ENCODE measurements around the gene TFIP11.

TFIP11 gene

DNA sequence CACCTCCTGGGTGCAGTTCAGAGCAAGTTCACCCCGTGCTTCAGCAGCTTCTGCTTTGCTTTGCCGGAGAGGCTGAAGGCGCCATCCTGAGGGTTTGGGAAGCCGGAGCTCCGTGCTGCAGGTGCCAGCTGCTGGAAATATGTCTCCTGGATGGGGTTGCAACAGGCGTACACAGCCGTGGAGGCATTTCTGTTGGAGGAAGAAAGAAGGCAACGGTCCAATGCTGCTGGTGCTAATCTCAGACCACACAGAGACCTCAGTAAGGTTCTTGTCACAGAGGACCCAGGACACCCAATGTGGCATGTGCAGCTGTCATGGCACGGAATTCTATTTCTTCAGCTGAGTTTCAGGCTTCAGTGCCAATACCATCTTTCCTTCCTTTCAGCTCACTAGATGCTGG is 59.1 kb downstream of the TFIP11 start:
- ChIA-PET CTCF (interaction anchor here (1.4 to 2.9 kb wide), 2 partner anchors 8 to 10 kb away, joined by 4 to 24 read pairs; no protein-coding TSS in a partner anchor), POLR2A (interaction anchor here (0.6 kb wide), 1 partner anchor 11 kb away, joined by 6 read pairs; no protein-coding TSS in a partner anchor)
- Histone ChIP-seq H3K4me1 (ENCODE audit: control insufficient read depth, insufficient read depth, low read length) (no peaks in the 10 kb centered on the region), H3K27ac (ENCODE audit: extremely low read depth, low read depth, low read length) (no peak overlapping the region), H3K9me3 (ENCODE audit: control insufficient read depth, insufficient read depth, low read depth, low read length) (no peaks in the 10 kb centered on the region), H3K4me3 (ENCODE audit: low read depth, low read length) (no peak overlapping the region), H3K36me3 (ENCODE audit: control insufficient read depth in 2 of 2, insufficient read depth in 1 of 2, low read length in 2 of 2) (peaks cover 12 to 68% of the 10 kb centered on the region in 2 experiments; a peak in 2 of 3 replicates)
- TF ChIP-seq ZEB2 (tag by site-specific recombination; IDR thresholded peaks at IDR 0.05), result no peak
- TF ChIP-seq, protein P1, sequence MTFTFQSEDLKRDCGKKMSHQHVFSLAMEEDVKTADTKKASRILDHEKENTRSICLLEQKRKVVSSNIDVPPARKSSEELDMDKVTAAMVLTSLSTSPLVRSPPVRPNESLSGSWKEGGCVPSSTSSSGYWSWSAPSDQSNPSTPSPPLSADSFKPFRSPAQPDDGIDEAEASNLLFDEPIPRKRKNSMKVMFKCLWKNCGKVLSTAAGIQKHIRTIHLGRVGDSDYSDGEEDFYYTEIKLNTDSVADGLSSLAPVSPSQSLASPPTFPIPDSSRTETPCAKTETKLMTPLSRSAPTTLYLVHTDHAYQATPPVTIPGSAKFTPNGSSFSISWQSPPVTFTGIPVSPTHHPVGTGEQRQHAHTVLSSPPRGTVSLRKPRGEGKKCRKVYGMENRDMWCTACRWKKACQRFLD (tag by site-specific recombination; IDR thresholded peaks at IDR 0.05), result no peak
- no peak for TF ChIP-seq ZNF362 (tag by site-specific recombination; IDR thresholded peaks at IDR 0.05)
- no peak for TF ChIP-seq ZNF169 (tag by site-specific recombination; IDR thresholded peaks at IDR 0.05)
- TF ChIP-seq, protein P2, sequence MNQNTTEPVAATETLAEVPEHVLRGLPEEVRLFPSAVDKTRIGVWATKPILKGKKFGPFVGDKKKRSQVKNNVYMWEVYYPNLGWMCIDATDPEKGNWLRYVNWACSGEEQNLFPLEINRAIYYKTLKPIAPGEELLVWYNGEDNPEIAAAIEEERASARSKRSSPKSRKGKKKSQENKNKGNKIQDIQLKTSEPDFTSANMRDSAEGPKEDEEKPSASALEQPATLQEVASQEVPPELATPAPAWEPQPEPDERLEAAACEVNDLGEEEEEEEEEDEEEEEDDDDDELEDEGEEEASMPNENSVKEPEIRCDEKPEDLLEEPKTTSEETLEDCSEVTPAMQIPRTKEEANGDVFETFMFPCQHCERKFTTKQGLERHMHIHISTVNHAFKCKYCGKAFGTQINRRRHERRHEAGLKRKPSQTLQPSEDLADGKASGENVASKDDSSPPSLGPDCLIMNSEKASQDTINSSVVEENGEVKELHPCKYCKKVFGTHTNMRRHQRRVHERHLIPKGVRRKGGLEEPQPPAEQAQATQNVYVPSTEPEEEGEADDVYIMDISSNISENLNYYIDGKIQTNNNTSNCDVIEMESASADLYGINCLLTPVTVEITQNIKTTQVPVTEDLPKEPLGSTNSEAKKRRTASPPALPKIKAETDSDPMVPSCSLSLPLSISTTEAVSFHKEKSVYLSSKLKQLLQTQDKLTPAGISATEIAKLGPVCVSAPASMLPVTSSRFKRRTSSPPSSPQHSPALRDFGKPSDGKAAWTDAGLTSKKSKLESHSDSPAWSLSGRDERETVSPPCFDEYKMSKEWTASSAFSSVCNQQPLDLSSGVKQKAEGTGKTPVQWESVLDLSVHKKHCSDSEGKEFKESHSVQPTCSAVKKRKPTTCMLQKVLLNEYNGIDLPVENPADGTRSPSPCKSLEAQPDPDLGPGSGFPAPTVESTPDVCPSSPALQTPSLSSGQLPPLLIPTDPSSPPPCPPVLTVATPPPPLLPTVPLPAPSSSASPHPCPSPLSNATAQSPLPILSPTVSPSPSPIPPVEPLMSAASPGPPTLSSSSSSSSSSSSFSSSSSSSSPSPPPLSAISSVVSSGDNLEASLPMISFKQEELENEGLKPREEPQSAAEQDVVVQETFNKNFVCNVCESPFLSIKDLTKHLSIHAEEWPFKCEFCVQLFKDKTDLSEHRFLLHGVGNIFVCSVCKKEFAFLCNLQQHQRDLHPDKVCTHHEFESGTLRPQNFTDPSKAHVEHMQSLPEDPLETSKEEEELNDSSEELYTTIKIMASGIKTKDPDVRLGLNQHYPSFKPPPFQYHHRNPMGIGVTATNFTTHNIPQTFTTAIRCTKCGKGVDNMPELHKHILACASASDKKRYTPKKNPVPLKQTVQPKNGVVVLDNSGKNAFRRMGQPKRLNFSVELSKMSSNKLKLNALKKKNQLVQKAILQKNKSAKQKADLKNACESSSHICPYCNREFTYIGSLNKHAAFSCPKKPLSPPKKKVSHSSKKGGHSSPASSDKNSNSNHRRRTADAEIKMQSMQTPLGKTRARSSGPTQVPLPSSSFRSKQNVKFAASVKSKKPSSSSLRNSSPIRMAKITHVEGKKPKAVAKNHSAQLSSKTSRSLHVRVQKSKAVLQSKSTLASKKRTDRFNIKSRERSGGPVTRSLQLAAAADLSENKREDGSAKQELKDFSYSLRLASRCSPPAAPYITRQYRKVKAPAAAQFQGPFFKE (tag by site-specific recombination; IDR thresholded peaks at IDR 0.05; ENCODE audit: borderline replicate concordance), result no peak
- no peak for TF ChIP-seq ZNF555 (tag by site-specific recombination; conservative IDR thresholded peaks at IDR 0.05)
- TF ChIP-seq, protein P3, sequence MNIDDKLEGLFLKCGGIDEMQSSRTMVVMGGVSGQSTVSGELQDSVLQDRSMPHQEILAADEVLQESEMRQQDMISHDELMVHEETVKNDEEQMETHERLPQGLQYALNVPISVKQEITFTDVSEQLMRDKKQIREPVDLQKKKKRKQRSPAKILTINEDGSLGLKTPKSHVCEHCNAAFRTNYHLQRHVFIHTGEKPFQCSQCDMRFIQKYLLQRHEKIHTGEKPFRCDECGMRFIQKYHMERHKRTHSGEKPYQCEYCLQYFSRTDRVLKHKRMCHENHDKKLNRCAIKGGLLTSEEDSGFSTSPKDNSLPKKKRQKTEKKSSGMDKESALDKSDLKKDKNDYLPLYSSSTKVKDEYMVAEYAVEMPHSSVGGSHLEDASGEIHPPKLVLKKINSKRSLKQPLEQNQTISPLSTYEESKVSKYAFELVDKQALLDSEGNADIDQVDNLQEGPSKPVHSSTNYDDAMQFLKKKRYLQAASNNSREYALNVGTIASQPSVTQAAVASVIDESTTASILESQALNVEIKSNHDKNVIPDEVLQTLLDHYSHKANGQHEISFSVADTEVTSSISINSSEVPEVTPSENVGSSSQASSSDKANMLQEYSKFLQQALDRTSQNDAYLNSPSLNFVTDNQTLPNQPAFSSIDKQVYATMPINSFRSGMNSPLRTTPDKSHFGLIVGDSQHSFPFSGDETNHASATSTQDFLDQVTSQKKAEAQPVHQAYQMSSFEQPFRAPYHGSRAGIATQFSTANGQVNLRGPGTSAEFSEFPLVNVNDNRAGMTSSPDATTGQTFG (tag by site-specific recombination; IDR thresholded peaks at IDR 0.05; ENCODE audit: borderline replicate concordance), result no peak
- TF ChIP-seq ZNF571 (tag by site-specific recombination; IDR thresholded peaks at IDR 0.05), result no peak
- TF ChIP-seq ZNF274 (IDR thresholded peaks at IDR 0.05; ENCODE audit: low read length), result no peak
- TF ChIP-seq ZNF274 (tag by site-specific recombination; IDR thresholded peaks at IDR 0.05; ENCODE audit: borderline replicate concordance), result no peak
- no peak for TF ChIP-seq KLF8 (tag by site-specific recombination; IDR thresholded peaks at IDR 0.05)
- no peak for TF ChIP-seq ZNF404 (tag by site-specific recombination; IDR thresholded peaks at IDR 0.05)
- no peak for TF ChIP-seq ZNF341 (tag by site-specific recombination; IDR thresholded peaks at IDR 0.05; ENCODE audit: low read depth)
- no peak for TF ChIP-seq ZBTB26 (tag by site-specific recombination; optimal IDR thresholded peaks at IDR 0.05)
- TF ChIP-seq TRIM28 (IDR thresholded peaks at IDR 0.05; ENCODE audit: borderline replicate concordance, low read length), result no peak
- no peak for TF ChIP-seq ZNF350 (tag by site-specific recombination; IDR thresholded peaks at IDR 0.05)
- no peak for TF ChIP-seq SCRT2 (tag by site-specific recombination; IDR thresholded peaks at IDR 0.05)
- no peak for TF ChIP-seq ZNF16 (tag by site-specific recombination; IDR thresholded peaks at IDR 0.05; ENCODE audit: low read depth)
- no peak for TF ChIP-seq KLF7 (tag by site-specific recombination; IDR thresholded peaks at IDR 0.05; ENCODE audit: borderline replicate concordance)

All from HEK293 (cell line).